ENCODE results near the gene CCDC33. TPM values are rescaled to one million over a fixed set of nuclear protein-coding genes. Genes with fewer than 3 reads are reported as not detected.

CCDC33 gene
- polyA plus RNA-seq, 1 of the 3 experiments (the other 2 are of a cell fraction): 4.0 TPM

DNA sequence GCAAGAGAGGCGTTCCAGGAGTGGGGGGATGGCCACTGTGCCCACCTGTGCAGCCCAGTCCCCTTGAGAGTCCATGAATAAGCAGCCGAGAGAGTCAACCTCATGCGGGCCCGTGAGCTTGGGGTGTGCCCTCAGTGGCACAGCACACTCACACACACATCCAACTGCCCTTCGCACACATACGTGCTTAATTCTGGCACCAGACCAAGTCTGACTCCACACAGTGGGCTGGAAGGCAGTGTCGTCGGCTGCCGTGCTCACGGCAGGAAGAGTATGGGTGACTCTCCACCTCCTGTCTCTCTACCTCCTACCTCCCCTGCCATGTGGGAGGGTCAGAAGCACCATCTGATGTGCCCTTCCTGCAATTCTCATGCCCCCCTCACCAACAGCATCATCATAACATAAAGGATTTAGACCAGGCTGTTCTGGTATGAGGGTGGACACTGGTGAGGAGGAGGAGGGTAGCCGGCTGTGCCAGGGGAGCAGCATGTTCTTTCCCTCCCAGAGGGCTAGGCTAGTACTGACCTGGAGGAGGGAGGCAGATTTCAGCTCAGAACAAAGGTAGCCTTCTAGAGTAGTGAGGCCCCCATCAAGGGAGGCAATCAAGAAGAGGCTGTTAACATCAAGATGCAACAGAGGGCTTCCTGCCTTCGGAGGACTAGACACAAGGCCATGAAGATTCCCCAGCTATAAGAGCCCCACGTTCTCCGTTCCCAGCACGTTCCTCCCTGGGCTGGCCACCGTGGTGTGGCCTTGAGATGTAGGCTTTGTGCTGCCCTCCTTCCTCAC, 28.3 kb upstream of the CCDC33 start:
- H2AFZ ChIP-seq (ENCODE audit: low read depth): no peak overlapping the region

More for the DNA sequence above, 28.3 kb upstream of the CCDC33 start:
- H3K4me3 ChIP-seq (ENCODE audit: low read depth in 2 of 2, low read length in 1 of 2): no peak overlapping the region
- H3K4me2 ChIP-seq: no peak overlapping the region
- ChIA-PET POLR2A (no interaction called here), CTCF (interaction anchor here (1.2 to 2.7 kb wide), 4 partner anchors 9 to 100 kb away, joined by 3 to 11 read pairs (median 4); no protein-coding TSS in a partner anchor)
- H3K27ac ChIP-seq (ENCODE audit: low read depth in 2 of 2, low read length in 1 of 2): peak overlapping the region in 1 of 2 experiments; percentile 61; a peak in 1 of 4 replicates
- no peaks in the 10 kb centered on the region for H3K9me2 ChIP-seq
- no peaks in the 10 kb centered on the region for H3K36me3 ChIP-seq (replicated peaks in 1 of 2; ENCODE audit: control insufficient read depth in 1 of 2, insufficient read depth in 2 of 2, low read length in 1 of 2)
- no peak for DNase-seq
- H3F3A ChIP-seq (replicated peaks; ENCODE audit: insufficient read depth): peaks cover 34% of the 10 kb centered on the region
- H3K9ac ChIP-seq: no peak overlapping the region
- peaks cover 40 to 67% of the 10 kb centered on the region in 2 experiments for H3K4me1 ChIP-seq (ENCODE audit: control insufficient read depth in 1 of 2, insufficient read depth in 2 of 2, low read depth in 1 of 2, low read length in 1 of 2)
- no peaks in the 10 kb centered on the region for H3K27me3 ChIP-seq (ENCODE audit: insufficient read depth)
- no peaks in the 10 kb centered on the region for H3K9me3 ChIP-seq
- 89% methylated on average over 15 of the region's 16 CpGs for WGBS (ENCODE audit: low lambda C conversion rate)
- no peaks in the 10 kb centered on the region for H3K79me2 ChIP-seq (ENCODE audit: insufficient read depth)
- no peaks in the 10 kb centered on the region for H4K20me1 ChIP-seq (ENCODE audit: insufficient read depth)
- TF ChIP-seq USF2 (IDR thresholded peaks at IDR 0.05; ENCODE audit: borderline replicate concordance, low read depth, low read length): no peak
- no peak for TF ChIP-seq EP300 (IDR thresholded peaks at IDR 0.05; ENCODE audit: borderline replicate concordance in 1 of 2, low read depth in 1 of 2, low read length in 1 of 2)
- TF ChIP-seq RXRA (IDR thresholded peaks at IDR 0.05; ENCODE audit: borderline replicate concordance, low read depth): no peak
- no peak for TF ChIP-seq REST (IDR thresholded peaks at IDR 0.05; ENCODE audit: low read depth, low read length)
- no peak for TF ChIP-seq MXI1 (IDR thresholded peaks at IDR 0.05; ENCODE audit: low read depth, low read length)
- no peak for TF ChIP-seq CHD2 (IDR thresholded peaks at IDR 0.05; ENCODE audit: low read length, partially characterized antibody)
- TF ChIP-seq MAX (IDR thresholded peaks at IDR 0.05; ENCODE audit: low read depth): no peak
- no peak for TF ChIP-seq GATA2 (CRISPR knock-in tag; IDR thresholded peaks at IDR 0.05)
- TF ChIP-seq IRF3 (IDR thresholded peaks at IDR 0.05; ENCODE audit: low read depth, low read length): no peak
- TF ChIP-seq, protein P1, sequence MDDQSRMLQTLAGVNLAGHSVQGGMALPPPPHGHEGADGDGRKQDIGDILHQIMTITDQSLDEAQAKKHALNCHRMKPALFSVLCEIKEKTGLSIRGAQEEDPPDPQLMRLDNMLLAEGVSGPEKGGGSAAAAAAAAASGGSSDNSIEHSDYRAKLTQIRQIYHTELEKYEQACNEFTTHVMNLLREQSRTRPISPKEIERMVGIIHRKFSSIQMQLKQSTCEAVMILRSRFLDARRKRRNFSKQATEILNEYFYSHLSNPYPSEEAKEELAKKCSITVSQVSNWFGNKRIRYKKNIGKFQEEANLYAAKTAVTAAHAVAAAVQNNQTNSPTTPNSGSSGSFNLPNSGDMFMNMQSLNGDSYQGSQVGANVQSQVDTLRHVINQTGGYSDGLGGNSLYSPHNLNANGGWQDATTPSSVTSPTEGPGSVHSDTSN (IDR thresholded peaks at IDR 0.05): no peak
- TF ChIP-seq GABPA (IDR thresholded peaks at IDR 0.05; ENCODE audit: low read depth): no peak
- no peak for TF ChIP-seq TEAD4 (IDR thresholded peaks at IDR 0.05; ENCODE audit: borderline replicate concordance, insufficient read depth)
- TF ChIP-seq NRF1 (IDR thresholded peaks at IDR 0.05; ENCODE audit: low read depth, low read length): no peak
- TF ChIP-seq FOSL2 (IDR thresholded peaks at IDR 0.05; ENCODE audit: borderline replicate concordance, low read depth): no peak
- TF ChIP-seq SMC3 (IDR thresholded peaks at IDR 0.05; ENCODE audit: low read depth, low read length): no peak
- TF ChIP-seq RAD21 (IDR thresholded peaks at IDR 0.05; ENCODE audit: low read length): no peak
- no peak for TF ChIP-seq JUND (IDR thresholded peaks at IDR 0.05)
- no peak for TF ChIP-seq TAF1 (IDR thresholded peaks at IDR 0.05; ENCODE audit: borderline replicate concordance, low read depth, low read length)
- no peak for TF ChIP-seq FOXM1 (IDR thresholded peaks at IDR 0.05; ENCODE audit: low read depth)
